Ectodermal cell (in vitro differentiated cells): Measurements from ENCODE around the gene HEATR5A.
"Not testable (repeated sequence)": the region's sequence is repeated elsewhere in the genome, so short reads cannot be mapped to it uniquely, and the experiment has no call there.

ENCODE experiments used
- H3K27ac ChIP-seq: 2 replicates; pipeline ENCODE4 v1.7.0; 2013; ENCODE audit warnings: mild to moderate bottlenecking, low read depth, low read length; ENCODE audit not compliant: insufficient read depth, poor library complexity, severe bottlenecking
- H3K27me3 ChIP-seq: 2 replicates; pipeline ENCODE4 v1.7.0; 2013; ENCODE audit warnings: mild to moderate bottlenecking, low read length; ENCODE audit not compliant: insufficient read depth, control insufficient read depth, poor library complexity, severe bottlenecking
- H3K36me3 ChIP-seq: one replicate; pipeline ENCODE4 v1.7.0; 2013; ENCODE audit warnings: low read length; ENCODE audit not compliant: control insufficient read depth, insufficient read depth
- H3K4me1 ChIP-seq: one replicate; pipeline ENCODE4 v1.7.0; 2013; ENCODE audit warnings: low read length; ENCODE audit not compliant: control insufficient read depth, insufficient read depth
- H3K4me3 ChIP-seq: 2 replicates; pipeline ENCODE4 v1.7.0; 2013; ENCODE audit warnings: low read depth, low read length, control low read depth; ENCODE audit not compliant: insufficient read depth
- H3K9me3 ChIP-seq: 2 replicates; pipeline ENCODE4 v1.7.0; 2013; ENCODE audit warnings: mild to moderate bottlenecking, low read length, moderate library complexity; ENCODE audit not compliant: control insufficient read depth
- WGBS, 2 experiments: methylation state at CpG; one replicate each; pipeline ENCODE4 v1.1.7; 2013; ENCODE audit warnings: missing lambda C conversion rate in 2 of 2; 5-methylcytosine and 5-hydroxymethylcytosine counted together

Gene HEATR5A

GRCh38 chr14:31244626-31245025, 175.7 kb downstream of the HEATR5A start:
- 55 to 80% methylated on average over 2 to 3 of the region's 3 CpGs for WGBS, 2 experiments
- H3K4me1 ChIP-seq, result no peaks in the 10 kb centered on the region
- no peaks in the 10 kb centered on the region for H3K9me3 ChIP-seq
- no peaks in the 10 kb centered on the region for H3K36me3 ChIP-seq
- no peaks in the 10 kb centered on the region for H3K27me3 ChIP-seq
- H3K4me3 ChIP-seq, result no peak overlapping the region
- H3K27ac ChIP-seq, result no peak overlapping the region

- no peaks in the 10 kb centered on the region for H3K9me3 ChIP-seq
- no peaks in the 10 kb centered on the region for H3K36me3 ChIP-seq
- H3K4me1 ChIP-seq, result no peaks in the 10 kb centered on the region
- H3K4me3 ChIP-seq, result no peak overlapping the region
- no peaks in the 10 kb centered on the region for H3K27me3 ChIP-seq
- H3K27ac ChIP-seq, result no peak overlapping the region
- 86% methylated on average over 8 of the region's 8 CpGs for WGBS, 2 experiments
Observed at GRCh38 chr14:31243860-31244259, 176.5 kb downstream of the HEATR5A start.

GRCh38 chr14:31242161-31242940, 178.0 kb downstream of the HEATR5A start:
- not testable (repeated sequence) for H3K9me3 ChIP-seq, H3K27ac ChIP-seq, H3K4me1 ChIP-seq, H3K27me3 ChIP-seq, H3K36me3 ChIP-seq, H3K4me3 ChIP-seq
- 93 to 94% methylated on average over 9 to 10 of the region's 10 CpGs for WGBS, 2 experiments
